HG02840 (cell line): ENCODE measurements around the gene NEGR1.

Experiments
- ATAC-seq: cut with Tn5 transposase; IDR thresholded peaks from one replicate; pipeline ENCODE4 v1.9.1; 2021; ENCODE audit warnings: mild to moderate bottlenecking, moderate library complexity, moderate number of reproducible peaks; ENCODE audit not compliant: unreplicated experiment, low FRiP score

The NEGR1 gene

GRCh38 chr1:71737768-71738167 is 544.6 kb downstream of the NEGR1 start:
- ATAC-seq = no peak

DNA sequence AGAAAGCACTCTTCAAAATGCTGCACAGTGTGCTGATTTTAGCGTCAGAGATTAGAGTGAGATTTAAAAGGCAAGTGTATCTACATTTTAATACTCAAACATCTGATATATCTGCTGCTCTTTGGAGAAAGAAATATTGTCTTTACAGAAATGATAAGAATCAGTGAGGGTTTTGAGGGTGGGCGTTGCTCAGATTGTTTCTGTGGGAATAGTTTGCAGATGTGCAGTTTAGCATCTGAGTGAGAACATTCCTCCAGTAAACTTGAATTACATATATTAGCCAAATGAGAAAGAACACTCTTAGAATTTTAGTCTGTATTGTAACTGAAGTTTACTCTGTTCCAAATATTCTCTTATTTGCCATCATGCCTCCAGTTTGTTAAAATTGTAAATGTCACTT is 549.2 kb downstream of the NEGR1 start:
- ATAC-seq = no peak

DNA sequence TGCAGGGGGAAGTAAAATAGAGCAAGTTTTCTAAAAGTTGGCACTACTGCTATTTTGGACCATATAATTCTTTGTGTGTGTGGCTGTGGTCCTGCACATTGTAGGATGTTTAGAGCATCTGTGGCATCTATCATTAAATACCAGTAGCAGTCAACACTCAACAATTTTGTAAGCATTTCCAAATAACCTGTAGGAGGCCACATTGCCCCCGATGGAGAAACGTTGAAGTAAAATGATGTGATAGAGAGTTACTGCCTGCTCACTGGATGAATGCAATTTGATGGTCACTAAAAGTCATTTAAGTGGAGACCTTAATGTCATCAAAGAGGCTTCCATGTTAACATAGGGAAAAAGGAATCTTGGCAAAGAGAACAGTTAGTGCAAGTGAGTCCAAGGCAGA is 560.8 kb downstream of the NEGR1 start:
- ATAC-seq = no peak

- no peak for ATAC-seq
These were observed 563.0 kb downstream of the NEGR1 start for GRCh38 chr1:71719330-71719729.

DNA sequence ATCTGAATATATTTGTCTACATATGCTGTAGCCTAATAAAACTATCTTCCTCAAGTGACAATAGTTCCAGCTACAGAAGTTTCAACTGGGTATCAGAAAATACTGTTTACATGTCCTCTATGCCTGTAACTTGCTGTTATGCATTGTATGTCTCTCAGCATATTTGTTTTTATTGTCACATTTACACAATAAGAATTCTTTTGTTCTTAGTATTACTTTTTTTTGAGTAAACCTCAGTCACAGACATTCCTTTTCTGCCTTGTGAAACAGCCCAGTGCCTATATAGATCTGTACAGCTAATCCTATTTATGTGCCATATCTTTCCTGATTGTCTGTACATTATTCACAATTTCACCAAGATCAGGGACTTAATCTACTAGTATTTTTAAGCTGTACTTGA is 565.2 kb downstream of the NEGR1 start:
- no peak for ATAC-seq

DNA sequence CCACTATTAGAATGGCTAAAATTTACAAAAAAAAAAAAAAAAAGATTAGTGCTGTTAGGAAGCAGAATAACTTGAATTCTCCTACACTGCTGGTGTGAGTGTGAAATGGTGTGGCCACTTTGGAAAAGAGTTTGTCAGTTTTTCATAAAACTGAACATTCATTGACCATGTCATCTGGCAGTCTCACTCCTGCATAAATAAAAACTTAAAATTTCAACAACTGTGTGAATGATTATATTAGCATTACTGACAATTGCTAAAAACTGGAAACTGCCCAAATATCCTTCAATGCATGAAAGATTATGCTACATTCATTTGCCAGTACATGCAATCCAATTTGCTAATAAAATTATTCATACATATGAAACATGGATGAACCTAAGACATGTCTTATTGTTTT is 570.9 kb downstream of the NEGR1 start:
- no peak for ATAC-seq

- no peak for ATAC-seq
These were observed 576.2 kb downstream of the NEGR1 start for GRCh38 chr1:71706029-71706671.

- ATAC-seq = no peak
These were observed 584.2 kb downstream of the NEGR1 start for GRCh38 chr1:71698186-71698585.

DNA sequence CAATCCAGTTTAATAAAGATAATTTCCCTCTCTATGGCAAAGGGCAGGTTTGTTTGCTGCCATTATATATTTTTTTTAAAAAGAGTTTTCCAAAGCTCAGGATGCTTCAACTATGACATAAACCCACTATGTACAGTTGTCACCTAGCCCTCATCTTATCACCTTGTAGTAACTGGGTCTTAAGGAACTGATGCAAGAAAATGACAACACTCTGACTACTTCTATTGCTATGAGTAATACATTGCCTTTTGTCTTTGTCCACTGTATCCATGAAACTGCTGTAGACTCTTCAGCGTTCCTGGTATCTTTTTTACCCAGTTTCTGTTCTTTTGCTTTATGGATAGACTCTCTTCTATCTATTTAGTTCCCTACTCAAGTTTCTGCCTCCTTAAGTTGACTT is 586.5 kb downstream of the NEGR1 start:
- ATAC-seq = no peak

- no peak for ATAC-seq
These were observed 587.3 kb downstream of the NEGR1 start for GRCh38 chr1:71695084-71695483.

DNA sequence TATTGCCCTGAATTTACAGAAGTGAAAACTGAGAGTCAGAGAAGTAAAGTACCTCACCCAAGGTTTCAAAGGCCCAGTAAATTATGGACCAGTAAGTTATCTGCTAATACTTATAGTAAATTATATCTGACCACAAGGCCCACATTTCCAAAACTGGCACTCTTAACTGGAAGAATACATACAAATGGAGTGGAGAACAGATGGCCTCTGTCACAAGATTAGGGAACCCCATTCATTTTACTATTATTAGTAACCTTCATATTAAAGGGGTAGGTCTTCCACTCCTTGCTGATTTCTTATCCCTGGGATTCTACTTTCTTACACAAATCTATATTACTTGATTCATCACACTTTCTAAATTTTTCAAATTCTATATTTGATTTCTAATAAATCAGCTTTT is 588.8 kb downstream of the NEGR1 start:
- ATAC-seq = no peak

DNA sequence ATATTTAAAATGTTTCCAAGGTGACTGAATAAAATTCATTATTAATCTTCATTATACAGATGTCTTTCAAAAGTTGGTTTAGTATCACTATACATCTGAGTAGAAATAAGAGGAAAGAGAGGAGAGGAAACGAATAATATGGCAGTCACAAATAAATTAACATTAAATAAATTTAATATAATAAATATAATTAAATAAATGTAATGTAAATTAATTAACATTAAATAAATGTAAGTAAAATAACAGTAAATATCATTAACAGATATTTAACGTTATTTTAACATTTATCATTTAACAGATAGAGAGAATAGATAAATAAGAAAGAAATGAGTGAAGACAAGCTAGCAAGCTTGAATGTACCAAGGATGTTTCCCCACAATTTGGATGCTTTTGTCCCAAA is 592.7 kb downstream of the NEGR1 start:
- no peak for ATAC-seq

DNA sequence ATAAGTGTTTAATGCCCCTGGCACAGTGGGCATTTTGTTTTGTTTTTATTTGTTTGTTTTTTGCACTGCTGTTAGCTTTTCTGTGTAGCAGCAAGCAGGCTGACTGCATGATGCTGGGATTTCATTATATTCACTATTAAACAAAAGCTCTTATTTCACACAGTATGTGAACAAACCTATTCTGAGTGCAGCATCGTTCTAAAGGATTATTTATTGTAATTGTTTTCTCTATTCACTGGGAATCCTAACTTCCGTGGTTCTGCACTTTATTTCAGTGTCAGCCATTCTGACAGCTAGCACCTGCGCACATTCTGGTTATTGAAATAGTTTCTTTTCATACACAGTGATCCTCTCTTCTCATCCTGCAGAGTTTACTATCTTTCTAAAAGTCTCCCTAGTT is 595.0 kb downstream of the NEGR1 start:
- no peak for ATAC-seq

GRCh38 chr1:71676979-71677925 is 605.1 kb downstream of the NEGR1 start:
- ATAC-seq = no peak

DNA sequence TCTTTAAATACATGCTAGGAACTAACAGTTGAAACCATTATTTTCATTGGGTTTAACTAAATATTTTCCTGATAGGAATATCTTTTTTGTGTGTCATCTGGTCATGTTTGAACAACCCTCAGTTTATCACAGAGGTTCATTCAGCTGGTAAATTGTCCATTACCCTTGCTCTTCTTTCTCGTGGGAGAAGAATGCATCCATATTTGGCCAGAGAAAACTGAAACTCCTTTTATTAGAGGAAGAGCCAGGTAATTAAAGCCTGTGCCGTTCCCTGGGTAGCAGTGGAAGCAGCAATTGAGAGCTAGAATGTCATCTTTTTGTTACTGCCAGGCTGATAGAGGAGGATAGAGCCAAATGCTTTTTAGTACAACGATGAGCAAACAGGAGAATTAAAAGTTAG is 614.3 kb downstream of the NEGR1 start:
- ATAC-seq = no peak

DNA sequence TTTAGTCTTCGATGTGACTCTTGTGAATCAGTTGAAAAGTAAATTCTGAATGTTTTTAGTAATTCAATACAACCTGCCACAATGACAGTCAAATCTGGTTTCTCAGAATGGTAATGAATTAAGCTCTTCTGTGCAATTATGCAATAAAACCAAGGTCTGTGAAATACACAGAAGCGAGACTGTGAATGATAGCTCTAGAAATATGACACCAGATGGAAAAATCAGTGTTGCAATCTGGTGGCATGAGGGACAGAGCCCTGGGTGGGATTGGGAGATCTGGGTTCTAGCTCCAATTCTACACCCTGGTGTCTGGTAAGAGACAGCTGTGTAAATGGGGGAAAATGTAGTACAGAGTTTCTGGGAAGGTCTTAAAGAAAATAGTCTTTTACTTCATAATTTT is 615.1 kb downstream of the NEGR1 start:
- no peak for ATAC-seq

- ATAC-seq = no peak
These were observed 615.7 kb downstream of the NEGR1 start for GRCh38 chr1:71666609-71667008.

DNA sequence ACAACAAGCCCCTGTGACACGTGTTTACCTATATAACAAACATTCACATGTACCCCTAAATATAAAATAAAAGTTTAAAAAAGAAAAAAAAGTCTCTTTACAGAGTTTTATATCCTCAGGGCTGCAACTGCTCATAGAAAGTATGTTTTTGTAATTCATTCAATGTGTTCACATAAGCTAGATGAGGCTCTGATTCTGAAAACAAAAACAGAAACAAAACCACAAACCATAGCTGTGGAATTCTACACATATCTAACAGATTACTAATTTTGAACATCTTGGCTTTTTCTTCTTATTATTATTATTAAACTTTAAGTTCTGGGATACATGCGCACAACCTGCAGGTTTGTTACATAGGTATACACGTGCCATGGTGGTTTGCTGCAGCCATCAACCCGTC is 621.9 kb downstream of the NEGR1 start:
- ATAC-seq = no peak

- ATAC-seq = no peak
These were observed 624.3 kb downstream of the NEGR1 start for GRCh38 chr1:71657891-71658679.

- ATAC-seq = no peak
These were observed 625.4 kb downstream of the NEGR1 start for GRCh38 chr1:71656902-71657301.

DNA sequence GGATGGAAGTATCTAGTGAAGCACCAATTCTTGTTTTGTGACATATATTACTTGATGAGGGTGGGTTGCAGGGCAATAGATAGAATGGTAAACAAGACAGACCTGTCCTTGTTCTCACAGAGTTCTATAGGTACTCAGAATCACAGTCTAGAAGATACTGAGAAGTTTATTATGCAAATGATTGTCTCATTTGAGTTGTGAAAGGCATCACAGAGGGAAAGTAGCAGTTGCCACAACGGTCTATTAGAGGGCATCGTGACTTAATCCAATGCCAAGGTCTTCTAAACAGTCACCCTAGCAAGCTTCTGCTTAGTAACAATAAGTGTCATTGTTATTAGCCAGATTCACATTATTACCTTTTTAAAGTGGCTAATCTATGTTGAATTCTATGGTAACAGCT is 626.7 kb downstream of the NEGR1 start:
- no peak for ATAC-seq
